ENCODE data around the gene ANOS1.

The ANOS1 gene

GRCh38 chrX:8714164-8714563 is 17.8 kb downstream of the ANOS1 start:
- H3K27me3 ChIP-seq (ENCODE audit: insufficient read depth, poor library complexity, severe bottlenecking): no peaks in the 10 kb centered on the region
- no peak for TF ChIP-seq SPI1 (IDR thresholded peaks at IDR 0.05; ENCODE audit: borderline replicate concordance, low read depth)
- no peak for TF ChIP-seq GABPA (IDR thresholded peaks at IDR 0.05; ENCODE audit: low read depth)
- TF ChIP-seq REST (IDR thresholded peaks at IDR 0.05; ENCODE audit: insufficient replicate concordance, low read depth): no peak
- TF ChIP-seq POLR2AphosphoS5 (IDR thresholded peaks at IDR 0.05; ENCODE audit: low read depth): no peak
- TF ChIP-seq CTCF (IDR thresholded peaks at IDR 0.05; ENCODE audit: insufficient read depth, low read length): no peak
- H3K27ac ChIP-seq (replicated peaks): no peak overlapping the region
- H3K4me3 ChIP-seq (replicated peaks; ENCODE audit: insufficient read depth, low read length): no peak overlapping the region
- no peak for DNase-seq (ENCODE audit: low read depth in 1 of 2, low spot score in 1 of 2)

- H3K27ac ChIP-seq (replicated peaks): no peak overlapping the region
- no peak for DNase-seq (ENCODE audit: low read depth in 1 of 2, low spot score in 1 of 2)
- no peaks in the 10 kb centered on the region for H3K27me3 ChIP-seq (ENCODE audit: insufficient read depth, poor library complexity, severe bottlenecking)
- H3K4me3 ChIP-seq (replicated peaks; ENCODE audit: insufficient read depth, low read length): no peak overlapping the region
- no peak for TF ChIP-seq POLR2AphosphoS5 (IDR thresholded peaks at IDR 0.05; ENCODE audit: low read depth)
- TF ChIP-seq CTCF (IDR thresholded peaks at IDR 0.05; ENCODE audit: insufficient read depth, low read length): no peak
- no peak for TF ChIP-seq GABPA (IDR thresholded peaks at IDR 0.05; ENCODE audit: low read depth)
- TF ChIP-seq SPI1 (IDR thresholded peaks at IDR 0.05; ENCODE audit: borderline replicate concordance, low read depth): no peak
- no peak for TF ChIP-seq REST (IDR thresholded peaks at IDR 0.05; ENCODE audit: insufficient replicate concordance, low read depth)
Observed at GRCh38 chrX:8711401-8711800, 20.5 kb downstream of the ANOS1 start.

GRCh38 chrX:8704184-8704583 is 27.8 kb downstream of the ANOS1 start:
- no peak for TF ChIP-seq REST (IDR thresholded peaks at IDR 0.05; ENCODE audit: insufficient replicate concordance, low read depth)
- no peak for TF ChIP-seq CTCF (IDR thresholded peaks at IDR 0.05; ENCODE audit: insufficient read depth, low read length)
- no peak for TF ChIP-seq SPI1 (IDR thresholded peaks at IDR 0.05; ENCODE audit: borderline replicate concordance, low read depth)
- TF ChIP-seq POLR2AphosphoS5 (IDR thresholded peaks at IDR 0.05; ENCODE audit: low read depth): no peak
- TF ChIP-seq GABPA (IDR thresholded peaks at IDR 0.05; ENCODE audit: low read depth): no peak
- no peaks in the 10 kb centered on the region for H3K27me3 ChIP-seq (ENCODE audit: insufficient read depth, poor library complexity, severe bottlenecking)
- H3K4me3 ChIP-seq (replicated peaks; ENCODE audit: insufficient read depth, low read length): no peak overlapping the region
- DNase-seq (ENCODE audit: low read depth in 1 of 2, low spot score in 1 of 2): no peak
- H3K27ac ChIP-seq (replicated peaks): no peak overlapping the region
